HG03064 (cell line): ENCODE measurements around the gene MS4A15.
"Not testable (repeated sequence)": the region's sequence is repeated elsewhere in the genome, so short reads cannot be mapped to it uniquely, and the experiment has no call there.

Experiments used
- ATAC-seq: cut with Tn5 transposase; IDR thresholded peaks from one replicate; pipeline ENCODE4 v1.9.1; 2021; ENCODE audit warnings: low read depth; ENCODE audit not compliant: unreplicated experiment

MS4A15 gene

DNA sequence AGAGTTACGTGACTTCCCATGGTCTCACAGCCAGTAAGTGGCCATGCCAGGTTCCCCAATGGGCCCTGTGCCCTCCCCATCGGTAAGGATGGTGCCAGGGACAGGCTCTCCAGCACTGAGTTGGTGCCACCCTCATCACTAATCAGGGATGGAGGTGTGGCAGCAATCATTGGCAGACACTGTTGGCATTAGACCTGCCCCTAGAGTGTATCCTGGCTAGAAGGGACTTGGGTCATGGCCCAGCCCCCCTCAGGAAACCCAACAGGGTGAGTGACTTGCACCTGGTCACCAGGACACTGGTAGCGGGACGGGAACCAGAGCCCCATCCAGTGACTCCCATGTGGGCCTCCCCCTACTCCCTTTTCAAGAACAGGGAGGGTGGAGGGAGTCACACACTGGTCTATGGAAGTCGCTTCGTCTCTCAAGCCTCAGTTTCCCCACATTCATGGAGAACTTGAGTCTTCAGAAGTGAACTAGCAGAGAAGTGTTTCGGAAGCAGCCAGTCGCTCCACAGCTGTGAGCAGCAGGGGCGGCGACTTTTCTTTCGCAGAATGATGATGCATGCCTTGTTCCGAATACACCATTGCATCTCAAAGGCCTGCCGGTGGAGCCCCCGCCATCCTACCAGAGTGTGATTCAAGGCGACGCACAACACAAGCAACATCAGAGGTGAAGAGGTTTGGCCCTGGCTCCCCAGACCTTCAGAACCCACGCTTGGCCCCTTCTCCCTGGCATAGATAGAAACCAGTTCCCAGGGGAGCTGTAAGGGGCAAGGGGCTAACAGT is 41.4 kb downstream of the MS4A15 start:
- no peak for ATAC-seq

- ATAC-seq, result no peak
Measured at GRCh38 chr11:60798631-60799030, 42.0 kb downstream of the MS4A15 start.

- no peak for ATAC-seq
Measured at GRCh38 chr11:60801194-60801593, 44.5 kb downstream of the MS4A15 start.

GRCh38 chr11:60803273-60803936 is 46.7 kb downstream of the MS4A15 start:
- ATAC-seq, result no peak

GRCh38 chr11:60809249-60809648 is 52.6 kb downstream of the MS4A15 start:
- ATAC-seq, result no peak

DNA sequence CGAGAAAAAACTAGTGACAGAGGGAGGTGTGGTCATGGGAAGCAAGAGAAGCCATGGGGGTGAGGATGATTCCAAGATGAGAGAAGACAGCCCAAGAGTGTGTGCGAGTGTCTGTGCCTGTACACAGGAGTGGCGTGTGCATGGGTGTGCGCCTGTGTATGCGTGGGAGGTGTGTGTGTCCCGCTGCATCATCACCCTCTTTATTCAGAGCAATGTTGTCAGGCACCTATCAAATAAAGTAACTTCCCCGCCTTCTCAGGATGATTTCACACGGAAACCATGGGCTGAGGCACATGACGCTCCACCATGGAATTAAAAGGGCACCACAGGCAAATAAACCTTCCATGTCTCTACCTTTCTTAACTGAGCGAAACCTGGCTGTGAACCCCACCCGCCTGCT is 53.0 kb downstream of the MS4A15 start:
- ATAC-seq, result no peak

DNA sequence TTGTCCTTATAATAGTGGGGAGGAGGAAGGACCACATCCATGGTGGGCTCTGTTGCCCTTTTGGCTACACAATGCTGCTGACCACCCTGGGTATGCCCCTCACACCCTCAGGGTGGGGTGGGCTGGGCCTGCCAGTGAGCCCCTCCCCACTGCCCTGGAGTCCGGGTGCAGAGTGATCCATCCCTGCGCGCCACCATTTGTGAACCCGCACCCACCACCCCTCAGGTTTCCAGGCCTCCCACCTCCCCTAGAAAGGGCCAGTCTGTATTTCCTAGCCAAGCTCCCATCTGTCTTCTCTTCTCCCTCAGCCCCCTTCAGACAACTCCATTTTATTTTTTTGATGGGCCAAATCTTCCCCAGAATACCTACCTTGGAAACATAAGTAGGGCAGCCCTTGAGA is 53.5 kb downstream of the MS4A15 start:
- ATAC-seq, result no peak

DNA sequence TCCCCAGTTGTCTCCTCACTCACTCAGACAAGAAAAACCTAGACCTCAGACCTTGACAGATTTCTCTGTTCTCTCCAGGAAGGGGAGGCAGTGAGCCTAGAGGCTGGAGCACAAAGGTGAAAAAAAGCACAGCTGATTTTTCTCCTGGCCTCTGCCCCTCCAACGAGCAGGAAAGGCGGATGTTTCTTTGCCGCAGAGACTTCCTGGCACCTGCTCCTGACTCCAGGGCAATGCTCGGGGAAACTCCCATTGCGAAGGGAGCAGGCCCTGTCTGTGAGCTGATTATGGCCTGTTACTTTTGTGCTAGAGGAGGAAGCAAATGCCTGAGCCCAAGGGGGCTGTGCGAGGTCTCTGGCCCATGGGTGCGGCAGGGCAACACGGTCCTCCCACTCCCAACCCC is 53.9 kb downstream of the MS4A15 start:
- ATAC-seq, result no peak

DNA sequence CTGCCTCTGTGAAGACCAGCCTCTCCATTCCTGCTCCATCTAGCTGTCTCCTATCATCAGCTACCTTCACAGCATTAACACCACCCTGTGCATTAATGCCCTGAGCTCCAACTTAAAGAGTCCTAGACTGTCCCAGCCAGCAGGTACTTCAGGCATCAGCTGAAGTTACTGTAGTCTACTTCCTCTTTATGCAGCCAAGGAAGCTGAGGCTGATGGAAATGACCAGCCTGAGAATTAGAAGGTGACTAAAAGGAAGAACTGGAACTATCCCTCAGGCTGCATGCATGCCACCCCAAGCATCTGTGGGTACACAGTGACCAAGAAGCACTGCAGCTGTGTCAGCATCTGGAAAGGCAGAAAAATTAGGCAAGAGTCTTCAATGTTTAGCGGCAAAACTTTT is 56.7 kb downstream of the MS4A15 start:
- no peak for ATAC-seq

- no peak for ATAC-seq
Measured at GRCh38 chr11:60814112-60814511, 57.4 kb downstream of the MS4A15 start.

DNA sequence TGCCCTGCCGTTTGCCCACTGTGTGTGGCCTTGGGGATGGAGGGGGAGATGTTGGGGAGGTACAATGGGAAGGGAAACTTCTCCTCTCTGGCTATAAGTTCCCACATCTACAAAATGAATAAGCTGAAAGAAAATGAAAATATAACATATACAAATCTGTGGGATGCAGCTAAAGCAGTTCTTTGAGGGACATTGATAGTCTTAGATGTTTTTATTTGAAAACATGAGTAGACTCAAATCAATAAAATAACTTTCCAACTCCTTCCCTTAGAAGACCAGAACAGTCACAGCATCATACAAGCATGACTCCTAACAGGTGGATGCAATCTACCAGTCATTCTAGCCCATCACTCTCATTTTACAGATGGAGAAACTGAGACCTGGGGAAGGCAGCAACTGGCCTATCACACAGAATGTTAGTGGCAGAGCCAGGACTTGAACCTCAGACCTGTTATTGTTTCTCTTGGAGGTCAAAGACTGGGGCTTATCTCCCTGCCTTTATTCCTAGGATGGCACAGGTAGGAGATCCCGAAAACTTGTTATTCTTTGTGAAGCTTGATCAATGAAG is 60.0 kb downstream of the MS4A15 start:
- ATAC-seq, result no peak

DNA sequence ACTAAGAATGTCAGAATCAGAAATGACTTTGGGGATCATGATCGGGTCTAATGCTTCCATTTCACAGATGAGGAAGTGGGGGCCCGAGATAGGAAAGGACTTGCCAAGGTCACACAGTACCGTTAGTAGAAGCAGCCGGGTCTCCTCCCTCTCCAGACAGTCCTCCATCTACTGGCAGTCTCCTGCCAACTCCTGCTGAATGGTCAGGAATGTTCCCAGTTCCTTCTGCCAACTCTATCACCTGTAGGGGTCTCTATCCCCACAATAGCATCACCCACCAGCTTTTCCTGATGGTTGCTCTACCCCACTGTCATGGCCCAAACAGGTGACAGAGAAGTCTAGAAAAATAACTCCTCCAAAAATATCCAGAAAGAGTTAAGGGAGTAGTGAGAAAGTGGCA is 61.4 kb downstream of the MS4A15 start:
- no peak for ATAC-seq

DNA sequence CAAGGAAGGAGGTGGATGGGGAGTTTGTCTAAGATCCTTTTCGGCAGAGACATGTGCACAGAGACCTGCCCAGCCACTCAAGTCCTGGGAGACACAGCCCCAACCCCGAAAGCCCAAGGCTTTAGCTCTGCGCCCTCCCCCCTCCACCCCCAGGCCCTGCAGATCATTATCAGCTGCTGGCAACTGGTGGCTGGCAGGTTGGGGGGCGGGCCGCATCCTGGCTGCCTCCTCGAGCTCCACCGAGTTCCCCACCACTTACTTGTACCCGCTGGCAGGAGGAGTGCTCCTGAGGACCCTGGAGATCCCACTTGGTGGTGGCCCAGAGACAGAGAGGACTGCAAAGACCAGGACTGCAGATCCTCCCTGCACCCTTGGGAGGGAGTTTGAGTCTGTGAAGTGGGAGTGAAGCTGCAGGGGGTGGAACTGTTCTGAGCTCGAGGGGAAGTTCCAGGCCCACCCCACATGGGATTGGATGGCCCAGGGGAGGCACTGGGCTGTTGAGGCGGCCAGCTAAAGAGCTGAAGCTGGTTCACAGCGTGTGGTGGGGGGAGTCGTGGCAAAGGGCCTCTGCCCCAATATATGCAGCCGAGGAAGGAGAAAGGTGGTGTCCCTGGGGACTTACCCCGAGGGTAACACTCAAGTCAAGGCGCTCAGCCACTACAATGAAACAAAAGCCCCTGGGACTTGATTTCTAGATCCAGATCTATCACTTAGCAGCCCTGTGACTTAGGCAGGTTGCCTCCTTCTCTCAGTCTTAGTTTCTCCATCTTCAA is 65.3 kb downstream of the MS4A15 start:
- ATAC-seq, result no peak

DNA sequence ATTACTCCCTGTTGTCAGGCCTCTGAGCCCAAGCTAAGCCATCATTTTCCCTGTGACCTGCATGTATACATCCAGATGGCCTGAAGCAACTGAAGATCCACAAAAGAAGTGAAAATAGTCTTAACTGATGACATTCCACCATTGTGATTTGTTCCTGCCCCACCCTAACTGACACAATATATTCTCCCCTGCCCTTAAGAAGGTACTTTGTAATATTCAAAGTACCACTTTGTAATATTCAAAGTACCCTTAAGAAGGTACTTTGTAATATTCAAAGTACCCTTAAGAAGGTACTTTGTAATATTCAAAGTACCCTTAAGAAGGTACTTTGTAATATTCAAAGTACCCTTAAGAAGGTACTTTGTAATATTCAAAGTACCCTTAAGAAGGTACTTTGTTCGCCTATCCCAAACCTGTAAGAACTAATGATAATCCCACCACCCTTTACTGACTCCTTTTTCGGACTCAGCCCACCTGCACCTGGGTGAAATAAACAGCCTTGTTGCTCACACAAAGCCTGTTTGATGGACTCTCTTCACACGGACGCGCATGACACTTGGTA is 67.2 kb downstream of the MS4A15 start:
- ATAC-seq, result not testable (repeated sequence)

DNA sequence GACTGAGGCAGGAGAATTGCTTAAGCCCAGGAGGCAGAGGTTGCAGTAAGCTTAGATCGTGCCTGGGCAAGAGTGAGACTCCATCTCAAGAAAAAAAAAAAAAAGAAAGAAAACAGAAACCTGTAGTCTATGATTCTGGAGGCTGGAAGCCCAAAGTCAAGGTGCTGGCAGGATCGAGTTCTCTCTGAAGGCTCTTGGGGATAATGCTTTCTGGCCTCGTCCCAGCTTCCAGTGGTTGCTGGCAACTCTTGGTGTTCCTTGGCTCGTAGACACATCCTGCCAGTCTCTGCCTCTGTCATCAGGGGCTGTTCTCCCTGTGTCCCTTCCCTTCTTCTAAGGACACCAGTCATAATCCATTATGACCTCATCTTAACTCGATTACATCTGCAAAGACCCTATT is 68.5 kb downstream of the MS4A15 start:
- ATAC-seq, result no peak

DNA sequence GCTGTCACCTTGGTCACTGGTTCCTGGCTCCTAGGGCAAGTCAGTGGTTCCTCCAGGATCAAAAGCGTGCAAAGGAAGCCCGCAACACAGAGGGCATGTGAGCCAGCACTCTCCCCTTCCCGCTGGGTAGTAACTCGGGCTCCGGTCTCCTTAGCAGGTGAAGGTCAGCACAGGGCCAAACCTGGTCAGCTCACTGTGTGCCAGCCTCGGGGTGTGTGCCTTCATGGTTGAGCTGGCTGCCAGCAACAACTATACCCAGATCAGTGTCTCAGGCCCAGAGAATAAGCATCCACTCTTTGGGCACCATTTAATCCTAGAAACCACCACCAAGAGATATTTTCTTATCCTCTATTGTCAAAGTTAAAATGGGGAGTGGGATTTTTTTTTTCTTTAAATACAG is 69.1 kb downstream of the MS4A15 start:
- no peak for ATAC-seq
